Measurements from ENCODE around the gene PATJ.

The PATJ gene

GRCh38 chr1:62012836-62013235 is 270.6 kb downstream of the PATJ start:
- Histone ChIP-seq H3K4me3 (ENCODE audit: low read depth in 1 of 2, low read length in 1 of 2) (no peak overlapping the region), H3K4me1 (ENCODE audit: control insufficient read depth in 1 of 2, insufficient read depth in 1 of 2, low read depth in 1 of 2, low read length in 1 of 2) (no peaks in the 10 kb centered on the region)

GRCh38 chr1:62013264-62013663 is 271.0 kb downstream of the PATJ start:
- Histone ChIP-seq H3K4me3 (ENCODE audit: low read depth in 1 of 2, low read length in 1 of 2) (no peak overlapping the region), H3K36me3 (no peaks in the 10 kb centered on the region), H3K27ac (no peak overlapping the region), H3K4me1 (ENCODE audit: control insufficient read depth in 1 of 2, insufficient read depth in 1 of 2, low read depth in 1 of 2, low read length in 1 of 2) (no peaks in the 10 kb centered on the region), H3K27me3 (no peaks in the 10 kb centered on the region), H3K9me3 (no peaks in the 10 kb centered on the region)
- no peak for TF ChIP-seq CTCF (IDR thresholded peaks at IDR 0.05)

More at GRCh38 chr1:62012836-62013235, 270.6 kb downstream of the PATJ start:
- Histone ChIP-seq H3K27me3 (no peaks in the 10 kb centered on the region), H3K27ac (no peak overlapping the region), H3K9me3 (no peaks in the 10 kb centered on the region), H3K36me3 (no peaks in the 10 kb centered on the region)
- no peak for TF ChIP-seq CTCF (IDR thresholded peaks at IDR 0.05)

- no peaks in the 10 kb centered on the region for H3K9me3 ChIP-seq
- no peaks in the 10 kb centered on the region for H3K36me3 ChIP-seq
- H3K27me3 ChIP-seq: no peaks in the 10 kb centered on the region
- H3K4me1 ChIP-seq (ENCODE audit: control insufficient read depth in 1 of 2, insufficient read depth in 1 of 2, low read depth in 1 of 2, low read length in 1 of 2): no peaks in the 10 kb centered on the region
- no peak overlapping the region for H3K4me3 ChIP-seq (ENCODE audit: low read depth in 1 of 2, low read length in 1 of 2)
- H3K27ac ChIP-seq: no peak overlapping the region
- no peak for TF ChIP-seq CTCF (IDR thresholded peaks at IDR 0.05)
These were observed 280.2 kb downstream of the PATJ start for GRCh38 chr1:62022382-62022983.

- no peaks in the 10 kb centered on the region for H3K9me3 ChIP-seq
- H3K36me3 ChIP-seq: no peaks in the 10 kb centered on the region
- H3K27ac ChIP-seq: no peak overlapping the region
- no peaks in the 10 kb centered on the region for H3K27me3 ChIP-seq
- no peak overlapping the region for H3K4me3 ChIP-seq (ENCODE audit: low read depth in 1 of 2, low read length in 1 of 2)
- H3K4me1 ChIP-seq (ENCODE audit: control insufficient read depth in 1 of 2, insufficient read depth in 1 of 2, low read depth in 1 of 2, low read length in 1 of 2): no peaks in the 10 kb centered on the region
- TF ChIP-seq CTCF (IDR thresholded peaks at IDR 0.05): no peak
These were observed 282.4 kb downstream of the PATJ start for GRCh38 chr1:62024690-62025089.

- TF ChIP-seq CTCF (IDR thresholded peaks at IDR 0.05): no peak
- H3K27ac ChIP-seq: no peak overlapping the region
These were observed 282.9 kb downstream of the PATJ start for GRCh38 chr1:62025154-62025553.

More at GRCh38 chr1:62025154-62025553, 282.9 kb downstream of the PATJ start:
- no peaks in the 10 kb centered on the region for H3K9me3 ChIP-seq
- no peaks in the 10 kb centered on the region for H3K4me1 ChIP-seq (ENCODE audit: control insufficient read depth in 1 of 2, insufficient read depth in 1 of 2, low read depth in 1 of 2, low read length in 1 of 2)
- no peaks in the 10 kb centered on the region for H3K27me3 ChIP-seq
- H3K36me3 ChIP-seq: no peaks in the 10 kb centered on the region
- H3K4me3 ChIP-seq (ENCODE audit: low read depth in 1 of 2, low read length in 1 of 2): no peak overlapping the region

All from neutrophil (primary cell).